NCI-H82 treated with DMSO at 0.1 percent for 48 hours (cell line): ENCODE results near the gene NFIB.

Experiments used
- DNase-seq: peaks from one replicate; lab custom pipeline; 2025; ENCODE audit not compliant: unreplicated experiment; lab: John Stamatoyannopoulos, UW

Gene NFIB

DNA sequence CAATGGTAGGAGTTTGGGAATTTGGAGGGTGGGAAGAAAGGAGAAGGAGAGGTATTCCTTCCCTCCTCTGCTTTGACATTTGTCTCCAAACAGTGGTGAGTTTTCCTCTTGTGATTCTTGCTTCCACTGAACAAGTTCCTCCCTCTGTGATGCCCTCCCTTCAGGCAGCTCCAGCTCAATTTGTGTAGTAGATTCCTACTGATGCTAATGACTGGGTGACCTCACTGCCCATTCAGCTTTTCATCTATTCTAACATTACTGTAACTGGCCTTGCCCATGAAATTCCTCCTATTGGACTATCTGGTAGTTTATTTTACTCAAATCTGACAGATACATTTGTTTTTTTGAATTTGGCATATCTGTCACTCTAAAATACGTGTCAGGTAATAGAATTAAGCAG, 121.4 kb downstream of the NFIB start:
- DNase-seq: no peak

DNA sequence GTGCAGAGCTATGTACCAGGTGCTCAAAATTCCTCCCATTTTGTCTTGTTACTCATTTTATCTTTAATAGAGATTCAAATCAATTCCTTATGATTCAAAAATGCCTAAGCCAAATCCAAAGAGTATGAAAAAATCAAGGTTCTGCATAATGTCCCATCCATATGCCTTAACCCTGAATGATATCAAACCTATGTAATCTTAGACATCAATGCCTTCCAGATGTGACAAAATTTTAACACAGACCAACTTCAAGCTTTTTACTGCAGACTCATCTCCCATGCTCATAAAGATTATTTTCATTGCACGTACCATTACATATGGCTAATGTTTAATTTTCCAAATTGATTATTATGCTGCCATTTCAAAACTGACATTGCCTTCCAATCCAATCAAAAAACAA, 122.4 kb downstream of the NFIB start:
- no peak for DNase-seq

DNA sequence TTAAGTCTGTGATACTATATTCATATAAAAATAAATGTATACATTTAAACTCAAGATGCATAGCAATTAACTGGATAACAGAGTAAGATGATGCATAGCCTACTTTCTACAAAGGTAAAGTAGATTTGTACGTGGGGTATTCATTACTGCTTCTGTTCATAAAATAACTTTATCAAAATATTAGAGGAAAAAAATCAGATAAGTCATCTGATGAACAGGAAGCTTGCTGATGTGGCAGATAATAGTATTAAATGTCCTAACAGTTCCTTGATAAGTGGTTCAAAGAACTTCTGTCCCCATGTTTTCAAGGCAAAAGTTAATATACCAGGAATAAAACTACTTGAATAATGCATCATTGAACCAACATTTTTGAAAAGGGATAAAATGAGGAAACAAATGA, 123.7 kb downstream of the NFIB start:
- no peak for DNase-seq

DNA sequence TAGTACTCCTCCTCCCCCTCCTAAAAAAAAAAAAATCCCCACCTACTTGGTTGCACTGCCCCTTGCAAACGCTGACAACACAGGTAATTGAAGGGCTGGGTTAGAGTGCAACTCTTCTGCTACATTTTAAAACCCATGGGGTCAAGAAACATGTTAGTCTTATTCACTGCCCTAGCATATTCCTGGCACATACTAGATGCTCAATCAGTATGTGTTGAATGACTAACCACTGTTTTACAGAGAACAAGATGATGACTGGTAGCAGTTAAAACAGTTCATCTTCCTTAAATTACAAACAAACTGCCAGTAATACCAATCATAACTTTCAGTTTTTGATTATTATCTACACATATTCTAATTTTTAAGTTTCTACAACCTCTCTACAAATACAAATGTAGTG, 124.4 kb downstream of the NFIB start:
- no peak for DNase-seq

DNA sequence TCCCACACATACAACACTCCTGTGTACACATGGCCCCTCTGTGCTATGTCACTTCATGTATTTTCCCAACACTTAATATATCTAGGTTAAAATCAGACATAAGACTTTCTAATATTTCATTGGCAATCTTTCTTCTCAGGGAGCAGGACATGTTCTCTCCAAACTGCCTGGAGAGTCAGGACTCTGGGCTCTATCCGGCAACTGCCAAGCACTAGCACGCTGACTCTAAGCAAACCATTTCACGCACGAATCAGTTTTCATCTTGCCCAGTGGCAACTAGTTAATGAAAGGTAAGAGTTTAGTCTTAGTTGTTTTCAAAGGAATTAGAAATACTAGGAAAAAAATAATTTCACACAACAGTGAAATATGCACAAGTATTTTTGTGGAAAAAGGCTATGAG, 124.8 kb downstream of the NFIB start:
- no peak for DNase-seq

DNA sequence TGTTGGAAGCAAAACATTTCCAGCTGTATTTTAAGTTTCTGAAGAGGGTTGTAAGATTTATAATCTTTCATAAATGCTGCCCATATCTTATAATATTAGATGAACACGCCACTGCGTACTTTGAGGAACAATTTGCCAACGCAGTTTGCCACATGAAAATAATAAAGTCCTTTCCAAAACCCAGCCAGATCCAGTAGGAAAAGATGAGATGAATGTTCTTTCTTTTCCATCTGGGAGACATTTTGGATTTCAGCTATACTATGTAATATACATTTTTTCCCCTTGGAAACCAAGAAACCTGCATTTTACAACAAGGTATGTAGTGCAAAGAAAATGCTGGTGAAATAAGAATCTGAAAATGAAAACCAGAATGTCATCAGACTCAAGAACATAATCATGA, 125.4 kb downstream of the NFIB start:
- no peak for DNase-seq

DNA sequence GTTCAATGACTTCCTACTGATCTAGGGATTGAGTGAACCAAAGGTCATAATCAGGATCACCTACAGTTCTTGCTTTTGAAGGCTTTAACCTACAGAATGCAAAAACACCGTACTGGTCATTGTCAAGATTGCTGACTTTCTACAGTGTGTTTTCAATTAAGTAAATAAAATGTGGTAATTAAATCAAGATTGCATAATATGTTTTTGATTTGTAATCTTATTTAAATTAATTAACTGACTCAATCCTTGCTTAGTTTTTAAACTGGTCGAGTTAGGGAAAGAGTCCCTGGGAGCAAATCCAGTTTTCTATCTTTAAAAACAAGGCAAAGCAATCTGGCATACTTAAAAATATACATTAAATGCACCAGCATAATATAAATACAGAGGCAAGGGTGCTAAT, 125.9 kb downstream of the NFIB start:
- no peak for DNase-seq

DNA sequence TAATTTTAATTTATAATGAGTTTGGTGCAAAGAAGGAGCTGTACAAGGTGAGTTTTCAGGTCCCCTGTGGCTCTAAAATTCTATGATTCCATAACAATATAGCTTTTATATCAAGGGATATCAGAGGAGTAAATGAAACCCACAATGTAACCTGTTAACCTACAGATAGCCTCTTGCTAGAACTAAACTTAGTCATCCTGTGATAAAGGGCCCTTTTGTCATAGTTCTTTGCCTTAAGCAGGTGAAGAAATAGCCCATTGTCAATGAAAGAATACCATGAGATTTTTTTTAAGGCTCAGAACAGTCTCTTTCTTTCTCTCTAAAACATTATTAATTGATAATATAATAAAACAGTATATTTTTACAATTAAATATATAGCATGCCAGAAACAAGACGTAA, 127.8 kb downstream of the NFIB start:
- no peak for DNase-seq

DNA sequence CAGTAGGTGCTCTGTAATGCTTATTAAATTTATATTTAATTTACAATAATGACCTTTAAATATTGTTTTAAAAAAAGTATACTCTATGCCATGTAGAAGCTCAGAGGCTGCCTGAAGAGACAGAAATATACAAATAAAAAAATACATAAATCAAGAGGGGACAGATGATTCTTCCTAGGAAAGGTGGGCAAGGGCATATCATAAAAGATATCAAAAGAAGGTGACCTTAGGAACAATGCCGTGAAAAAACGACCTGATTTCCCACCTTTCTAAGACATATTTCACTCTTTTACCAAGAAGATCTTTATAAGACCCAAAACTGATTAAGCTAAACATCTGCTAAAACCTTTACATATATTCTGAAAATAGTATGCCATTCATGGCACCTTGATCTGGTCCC, 128.9 kb downstream of the NFIB start:
- no peak for DNase-seq

DNA sequence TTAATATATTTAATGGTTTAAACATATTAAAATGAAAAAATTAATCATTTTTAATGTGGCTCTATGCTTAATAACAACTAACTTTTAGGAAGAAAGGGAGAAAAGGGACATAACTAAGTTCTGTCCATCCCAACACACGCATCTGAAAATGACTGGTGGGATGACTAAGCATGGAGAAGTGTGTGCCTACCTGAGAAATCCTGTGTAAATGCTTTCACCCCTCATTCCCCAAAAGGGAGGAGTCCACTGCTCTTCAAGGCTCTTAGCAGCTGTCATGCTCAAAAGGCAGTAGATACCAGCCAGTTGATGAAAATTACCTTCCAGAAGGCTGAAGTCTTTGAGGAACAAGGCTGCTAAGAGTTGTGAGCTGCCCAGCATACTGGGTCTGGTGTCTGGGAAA, 130.9 kb downstream of the NFIB start:
- no peak for DNase-seq

DNA sequence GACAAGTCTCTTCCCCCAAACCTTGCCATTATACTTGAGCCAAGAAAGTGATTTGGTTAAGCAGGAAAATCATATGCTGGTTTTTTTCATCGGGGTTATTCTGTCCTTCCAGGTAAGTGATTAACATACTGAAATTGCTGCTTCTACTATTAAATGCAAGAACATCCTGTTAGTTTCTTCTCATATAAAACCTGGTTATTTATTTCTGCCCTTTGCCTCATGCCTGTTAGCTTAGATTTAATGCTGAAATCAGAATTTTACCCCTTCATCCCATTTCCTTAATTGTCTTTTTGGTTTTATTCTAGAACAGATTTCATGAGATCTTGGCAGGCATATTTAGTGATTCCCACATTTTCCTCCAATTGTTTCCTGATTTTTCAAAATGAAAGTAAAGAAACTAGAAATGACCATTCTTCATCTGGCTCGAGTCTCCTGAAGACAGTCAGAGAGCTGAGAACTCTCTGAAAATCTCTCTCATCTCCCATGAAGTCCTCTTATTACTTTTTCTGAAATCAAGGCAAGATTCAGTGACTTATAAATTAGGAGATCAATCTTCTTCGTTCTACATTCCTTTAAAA, 132.9 kb downstream of the NFIB start:
- no peak for DNase-seq

DNA sequence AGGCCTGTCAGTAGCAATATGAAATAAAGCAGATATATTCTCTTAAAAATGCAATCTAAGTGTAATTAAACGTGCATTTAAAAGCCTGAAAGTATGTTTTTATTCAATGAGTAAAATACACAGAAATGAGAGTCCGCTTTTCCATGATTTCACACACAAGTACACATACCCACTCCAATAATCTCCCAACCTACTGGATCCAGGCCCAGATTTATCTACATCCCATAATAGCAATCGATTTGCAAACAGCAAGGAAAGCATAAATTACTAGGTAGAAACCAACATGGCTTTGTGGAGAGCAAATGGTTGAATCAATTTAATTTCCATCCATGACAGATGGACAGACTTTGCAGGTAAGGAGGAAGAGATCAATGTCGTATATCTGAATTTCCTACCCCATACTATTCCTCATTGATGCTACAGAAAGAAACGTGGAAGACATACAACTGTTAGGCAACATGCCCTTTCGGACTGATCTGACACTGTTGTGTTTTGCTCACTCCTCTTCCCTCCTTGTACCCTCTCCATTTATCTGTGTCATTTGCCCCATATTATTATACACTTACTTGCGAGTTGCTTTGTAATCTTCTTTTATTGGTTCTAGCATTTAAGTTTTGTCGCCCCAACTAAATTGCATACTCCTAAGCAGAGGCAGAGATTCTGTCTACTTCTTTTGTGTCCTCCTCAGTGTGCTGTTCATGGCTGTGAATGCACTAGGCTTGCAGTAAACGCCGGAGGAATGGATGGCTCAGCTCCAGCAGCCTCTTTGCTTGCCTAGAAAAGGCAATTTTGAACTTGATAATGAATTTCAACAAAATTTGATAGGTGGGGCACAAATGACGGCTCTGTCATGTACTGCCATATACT, 133.6 kb downstream of the NFIB start:
- no peak for DNase-seq

DNA sequence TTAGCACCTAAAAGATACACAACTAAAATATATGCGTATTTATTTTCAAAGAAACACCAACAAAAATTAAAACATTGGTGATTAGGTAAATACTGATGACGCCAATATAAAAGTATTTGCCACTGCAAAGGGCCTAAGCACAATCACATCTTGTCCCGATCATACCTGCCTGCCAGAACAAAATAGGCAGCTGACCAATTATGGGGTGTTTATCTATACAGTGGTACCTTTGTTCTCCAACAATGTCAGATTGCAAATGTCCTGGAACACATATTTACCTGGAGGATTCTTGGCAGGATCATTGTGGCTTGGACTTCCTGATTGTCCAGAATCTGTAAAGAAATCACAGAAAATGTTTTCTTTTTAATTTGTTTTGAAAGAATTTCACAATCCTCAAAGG, 134.5 kb downstream of the NFIB start:
- DNase-seq: no peak

DNA sequence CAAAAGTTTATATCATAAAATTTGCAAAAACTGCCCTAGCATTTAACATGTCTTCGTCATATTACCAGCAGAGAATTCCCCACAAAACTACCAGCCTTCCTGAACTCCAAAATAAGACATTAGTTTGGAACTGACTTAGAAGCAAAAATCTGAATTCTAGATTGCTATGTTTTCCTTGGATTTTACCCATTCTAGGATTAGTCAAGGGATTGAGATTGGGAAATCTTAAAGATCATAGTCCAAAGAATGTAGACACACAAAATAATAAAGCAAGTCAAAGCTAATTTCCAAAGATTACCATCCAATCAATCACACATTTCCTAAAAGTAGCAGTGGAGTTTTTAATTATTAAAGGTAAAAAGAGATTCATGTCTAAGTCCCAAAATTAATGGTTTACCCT, 138.2 kb downstream of the NFIB start:
- DNase-seq: no peak

DNA sequence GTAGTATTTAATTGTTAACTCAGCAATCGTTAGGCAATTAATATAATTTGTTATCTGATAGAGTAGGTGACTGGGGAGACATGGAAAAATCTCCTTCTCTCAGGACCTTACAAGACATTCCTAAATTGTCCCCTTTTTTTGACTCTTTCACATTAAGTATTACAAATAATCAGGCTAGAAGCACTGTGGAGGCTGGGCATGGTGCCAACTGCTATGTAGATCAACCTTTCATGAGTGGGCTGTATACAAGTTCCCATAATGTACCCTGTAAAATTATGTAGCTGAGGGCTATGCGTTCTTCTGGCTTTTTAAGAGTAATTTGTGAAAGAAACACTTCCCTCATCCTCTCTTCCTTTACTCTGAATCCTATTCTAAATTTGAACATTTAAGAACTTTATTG, 140.2 kb downstream of the NFIB start:
- no peak for DNase-seq

DNA sequence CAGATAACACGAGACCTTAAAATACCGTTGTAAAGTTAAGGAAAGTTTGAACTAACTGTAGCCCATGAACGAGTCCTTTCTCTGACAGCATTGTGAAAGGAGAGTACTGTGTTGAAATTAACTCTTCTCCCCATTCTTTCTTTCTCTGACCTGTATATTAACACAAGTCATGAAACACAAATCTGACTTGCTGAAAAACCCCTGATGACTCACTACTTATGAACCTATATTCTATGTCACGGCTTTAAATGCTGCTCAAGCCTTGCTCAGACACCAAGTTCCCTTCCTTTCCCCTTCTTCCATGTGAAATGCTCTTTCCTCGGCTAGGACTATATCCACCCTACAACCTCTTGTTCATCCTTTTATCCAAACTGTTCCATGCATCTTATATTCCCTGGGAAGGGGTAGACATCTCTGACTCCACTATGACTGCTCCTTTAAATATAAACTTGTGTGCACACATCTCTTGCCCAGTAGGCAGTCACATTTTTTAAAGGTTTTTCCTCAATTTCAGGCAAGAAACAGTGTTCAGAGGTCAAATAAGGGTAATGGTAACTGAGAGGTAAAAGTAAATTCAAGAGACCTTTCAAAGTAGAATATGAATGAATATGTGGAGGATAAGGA, 142.9 kb downstream of the NFIB start:
- no peak for DNase-seq

DNA sequence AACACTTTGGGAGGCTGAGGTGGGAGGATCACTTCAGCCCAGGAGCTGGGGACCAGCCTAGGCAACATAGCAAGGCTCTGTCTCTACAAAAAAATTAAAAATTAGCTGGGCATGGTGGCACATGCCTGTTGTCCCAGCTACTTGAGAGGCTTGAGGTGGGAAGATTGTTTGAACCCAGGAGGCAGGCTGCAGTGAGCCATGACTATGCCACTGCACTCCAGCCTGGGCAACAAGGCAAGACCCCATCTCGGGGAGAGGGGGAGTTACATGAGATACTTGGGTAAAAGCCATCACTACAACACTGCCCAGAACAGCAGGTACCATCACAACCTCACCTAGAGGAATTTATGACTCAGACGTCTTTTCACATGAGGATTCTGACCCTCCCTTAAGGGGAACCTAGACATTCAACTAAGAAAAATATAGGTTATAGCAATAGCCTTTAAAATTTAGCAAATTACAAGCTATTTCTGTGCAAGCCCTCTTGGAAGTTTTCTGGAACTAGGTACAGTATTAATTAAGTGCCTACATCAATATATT, 143.5 kb downstream of the NFIB start:
- no peak for DNase-seq

DNA sequence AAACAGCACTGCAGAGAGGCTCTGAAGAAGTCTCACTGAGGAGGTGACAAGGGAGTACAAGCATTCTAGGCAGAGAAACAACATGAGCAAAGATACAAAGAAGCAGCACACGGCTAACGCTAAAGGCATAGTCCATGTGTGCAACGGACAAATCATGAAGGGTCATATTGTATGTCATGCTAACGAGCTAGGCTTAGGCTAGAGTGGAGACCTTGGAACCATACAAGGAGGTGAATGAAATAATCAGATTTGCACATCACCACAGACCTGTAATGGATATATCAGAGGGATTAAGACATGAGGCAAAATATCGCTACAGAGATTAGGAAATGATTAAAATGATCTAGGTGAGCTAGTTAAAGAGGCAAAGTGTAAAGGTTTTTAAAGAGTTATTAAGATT, 145.6 kb downstream of the NFIB start:
- no peak for DNase-seq

DNA sequence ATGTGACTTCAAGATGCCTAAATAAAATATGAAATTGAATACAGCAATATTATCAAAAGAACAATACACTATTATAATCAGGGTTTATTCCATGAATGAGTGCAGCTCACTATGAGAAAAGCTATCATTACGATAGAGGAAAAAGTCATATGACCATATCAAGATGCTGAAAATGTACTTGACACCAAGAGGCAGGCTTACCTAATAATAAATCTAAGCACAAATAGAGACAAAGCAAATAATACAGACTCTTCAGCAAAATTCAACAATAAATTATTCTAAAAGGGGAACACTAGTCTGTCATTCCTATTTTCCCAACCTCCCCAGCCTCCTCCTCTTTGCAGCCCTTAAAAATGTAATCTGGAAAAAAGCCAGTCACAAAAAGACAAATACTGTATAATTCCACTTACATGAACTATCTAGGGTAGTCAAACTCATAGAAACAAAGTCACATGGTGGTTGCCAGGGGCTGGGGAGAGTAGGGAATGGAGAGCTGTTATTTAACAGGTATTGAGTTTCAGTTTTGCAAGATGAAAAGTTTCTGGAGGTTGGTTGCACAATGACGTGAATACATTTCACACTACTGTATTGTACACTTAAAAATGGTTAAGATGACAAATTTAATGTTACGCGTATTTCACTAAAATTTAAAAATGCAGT, 148.4 kb downstream of the NFIB start:
- DNase-seq: no peak

DNA sequence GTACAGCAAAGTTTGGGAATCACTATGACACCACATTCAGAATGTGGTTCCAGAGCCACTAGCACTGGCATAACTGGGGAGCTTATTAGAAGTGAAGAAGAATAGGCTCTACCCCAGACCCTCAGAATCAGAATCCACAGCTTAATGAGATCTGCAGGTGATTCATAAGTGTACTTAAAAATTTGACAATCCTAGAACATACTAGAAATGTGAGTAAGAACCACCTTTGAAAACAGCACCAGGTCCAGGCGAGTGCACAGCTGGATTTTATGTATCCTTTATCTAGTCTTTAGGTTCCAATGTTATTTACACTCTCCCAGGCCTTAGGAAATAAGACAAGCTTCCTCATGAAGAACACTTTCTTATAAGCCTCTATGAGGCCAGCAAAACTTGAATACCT, 149.0 kb downstream of the NFIB start:
- DNase-seq: no peak

DNA sequence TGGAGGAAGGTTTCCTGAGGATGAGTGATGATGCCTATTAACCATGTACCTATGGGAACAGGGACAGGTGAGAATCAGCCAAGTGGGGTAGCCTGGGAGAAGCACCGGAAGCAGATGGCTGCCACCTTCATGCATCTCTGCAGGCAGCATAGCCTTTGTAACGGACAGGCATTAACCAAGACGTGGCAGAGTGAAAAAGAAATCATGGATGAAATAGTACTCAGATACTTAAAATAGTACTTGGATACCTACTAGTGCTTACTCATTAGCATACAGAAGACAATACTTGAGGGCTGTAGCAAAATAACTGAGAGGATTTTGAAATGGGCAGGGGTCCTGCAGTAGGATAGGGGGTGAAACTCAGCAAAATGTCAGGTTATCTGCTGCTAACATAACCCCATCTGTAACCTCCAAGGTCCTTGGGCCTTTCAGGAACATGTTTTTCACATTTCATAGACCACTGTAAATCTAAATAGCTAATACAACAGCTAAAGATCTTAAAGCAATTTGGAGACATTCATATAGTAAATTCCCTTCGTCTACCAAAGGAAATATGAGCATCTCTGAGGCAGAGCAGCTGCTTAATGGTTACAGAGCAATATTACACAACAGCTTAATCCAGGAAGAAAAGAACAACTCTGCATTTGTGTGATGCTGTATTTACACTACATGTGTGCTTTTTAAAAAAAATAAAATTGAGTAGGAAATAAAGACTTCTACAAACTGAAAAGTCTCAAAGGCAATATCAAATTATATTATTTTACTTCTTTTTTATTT, 154.3 kb downstream of the NFIB start:
- DNase-seq: no peak
